ENCODE results near the gene CORO2B. TPM values are rescaled to one million over a fixed set of nuclear protein-coding genes. Genes with fewer than 3 reads are reported as not detected.

The CORO2B gene
- total RNA-seq, 1 experiment from 2014 or later, result 0.59 TPM

DNA sequence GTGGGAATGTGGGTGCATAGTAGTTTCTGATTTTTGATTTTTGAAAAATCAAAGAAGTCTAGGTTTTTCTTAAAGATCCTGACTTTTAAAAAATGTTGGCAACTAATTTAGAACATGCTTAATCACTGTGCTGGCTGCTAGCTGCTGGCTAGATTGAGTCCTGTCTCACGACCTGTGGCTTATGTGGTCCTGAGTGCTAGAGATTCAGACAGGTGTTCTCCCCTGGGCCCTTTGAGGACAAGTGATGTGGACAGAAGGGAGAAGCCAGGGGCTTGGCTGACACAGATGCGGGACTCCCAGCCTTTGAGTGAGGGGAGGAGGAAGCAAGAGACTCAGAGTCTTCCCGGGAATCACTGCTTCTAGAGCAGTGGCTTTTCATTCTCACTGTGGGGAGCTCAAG, 47.5 kb downstream of the CORO2B start:
- no TSS peak for BruUV-seq (replicated peaks)
- TF ChIP-seq, protein P1, sequence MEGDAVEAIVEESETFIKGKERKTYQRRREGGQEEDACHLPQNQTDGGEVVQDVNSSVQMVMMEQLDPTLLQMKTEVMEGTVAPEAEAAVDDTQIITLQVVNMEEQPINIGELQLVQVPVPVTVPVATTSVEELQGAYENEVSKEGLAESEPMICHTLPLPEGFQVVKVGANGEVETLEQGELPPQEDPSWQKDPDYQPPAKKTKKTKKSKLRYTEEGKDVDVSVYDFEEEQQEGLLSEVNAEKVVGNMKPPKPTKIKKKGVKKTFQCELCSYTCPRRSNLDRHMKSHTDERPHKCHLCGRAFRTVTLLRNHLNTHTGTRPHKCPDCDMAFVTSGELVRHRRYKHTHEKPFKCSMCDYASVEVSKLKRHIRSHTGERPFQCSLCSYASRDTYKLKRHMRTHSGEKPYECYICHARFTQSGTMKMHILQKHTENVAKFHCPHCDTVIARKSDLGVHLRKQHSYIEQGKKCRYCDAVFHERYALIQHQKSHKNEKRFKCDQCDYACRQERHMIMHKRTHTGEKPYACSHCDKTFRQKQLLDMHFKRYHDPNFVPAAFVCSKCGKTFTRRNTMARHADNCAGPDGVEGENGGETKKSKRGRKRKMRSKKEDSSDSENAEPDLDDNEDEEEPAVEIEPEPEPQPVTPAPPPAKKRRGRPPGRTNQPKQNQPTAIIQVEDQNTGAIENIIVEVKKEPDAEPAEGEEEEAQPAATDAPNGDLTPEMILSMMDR (conservative IDR thresholded peaks at IDR 0.05), result no peak
- H3K4me3 ChIP-seq, result no peak overlapping the region
- ChIA-PET POLR2A (ENCODE audit: unreplicated experiment) (interaction anchor here (0.7 kb wide), 1 partner anchor 51 kb away, joined by 3 read pairs; no protein-coding TSS in a partner anchor), CTCF (no interaction called here)
- H3K9me2 ChIP-seq (ENCODE audit: insufficient read depth), result no peaks in the 10 kb centered on the region
- no peak for DNase-seq
- no peaks in the 10 kb centered on the region for H3K9me3 ChIP-seq (ENCODE audit: insufficient read depth, low read depth)
- no peaks in the 10 kb centered on the region for H3K27me3 ChIP-seq (ENCODE audit: insufficient read depth, low read depth)
- no peaks in the 10 kb centered on the region for H4K20me1 ChIP-seq (ENCODE audit: insufficient read depth)
- intact Hi-C loops (cut with micrococcal nuclease; ENCODE audit: unreplicated experiment), result no loop called here
- no peak overlapping the region for H2AFZ ChIP-seq
- H3K27ac ChIP-seq, result no peak overlapping the region
- H3K4me1 ChIP-seq (replicated peaks; ENCODE audit: insufficient read depth), result no peaks in the 10 kb centered on the region
- H3K79me2 ChIP-seq (ENCODE audit: low read depth), result no peaks in the 10 kb centered on the region
- no peak overlapping the region for H3K4me2 ChIP-seq
- H3K36me3 ChIP-seq (ENCODE audit: low read depth), result no peaks in the 10 kb centered on the region
- H3F3A ChIP-seq (ENCODE audit: insufficient read depth, low read depth), result no peaks in the 10 kb centered on the region

DNA sequence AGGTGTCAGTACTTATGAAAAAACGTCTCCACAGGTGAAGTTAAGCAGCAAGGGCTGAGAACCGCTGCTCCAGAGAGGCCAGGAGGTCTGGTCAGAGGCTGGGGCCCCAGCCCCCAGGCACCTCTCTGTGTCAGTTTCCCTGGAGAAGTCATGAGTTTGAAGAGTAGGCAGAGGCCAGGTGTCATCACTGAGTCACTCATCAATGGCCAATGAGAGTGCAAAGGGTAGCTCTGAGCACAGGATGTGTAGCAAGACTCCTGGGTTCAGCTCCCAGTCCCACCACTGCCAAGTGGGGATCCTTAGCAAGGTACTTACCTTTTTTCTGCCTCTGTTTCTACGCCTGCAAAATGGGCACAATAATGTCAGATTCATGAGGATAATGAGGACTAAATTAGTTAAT, 47.9 kb downstream of the CORO2B start:
- H3K4me3 ChIP-seq, result no peak overlapping the region
- intact Hi-C loops (cut with micrococcal nuclease; ENCODE audit: unreplicated experiment), result no loop called here
- no peaks in the 10 kb centered on the region for H3K79me2 ChIP-seq (ENCODE audit: low read depth)
- no peaks in the 10 kb centered on the region for H3K4me1 ChIP-seq (replicated peaks; ENCODE audit: insufficient read depth)
- H3K27ac ChIP-seq, result no peak overlapping the region
- ChIA-PET POLR2A (ENCODE audit: unreplicated experiment) (no interaction called here), CTCF (no interaction called here)
- no peak for TF ChIP-seq EZH2 (IDR thresholded peaks at IDR 0.05; ENCODE audit: low read depth)
- TF ChIP-seq, protein P1 (conservative IDR thresholded peaks at IDR 0.05), result no peak
- H2AFZ ChIP-seq, result no peak overlapping the region
- H4K20me1 ChIP-seq (ENCODE audit: insufficient read depth), result no peaks in the 10 kb centered on the region
- BruUV-seq (replicated peaks), result no TSS peak
- no peaks in the 10 kb centered on the region for H3K27me3 ChIP-seq (ENCODE audit: insufficient read depth, low read depth)
- DNase-seq, result no peak
- H3K9me3 ChIP-seq (ENCODE audit: insufficient read depth, low read depth), result no peaks in the 10 kb centered on the region
- no peaks in the 10 kb centered on the region for H3K36me3 ChIP-seq (ENCODE audit: low read depth)
- H3K4me2 ChIP-seq, result no peak overlapping the region
- no peaks in the 10 kb centered on the region for H3K9me2 ChIP-seq (ENCODE audit: insufficient read depth)
- H3F3A ChIP-seq (ENCODE audit: insufficient read depth, low read depth), result no peaks in the 10 kb centered on the region

DNA sequence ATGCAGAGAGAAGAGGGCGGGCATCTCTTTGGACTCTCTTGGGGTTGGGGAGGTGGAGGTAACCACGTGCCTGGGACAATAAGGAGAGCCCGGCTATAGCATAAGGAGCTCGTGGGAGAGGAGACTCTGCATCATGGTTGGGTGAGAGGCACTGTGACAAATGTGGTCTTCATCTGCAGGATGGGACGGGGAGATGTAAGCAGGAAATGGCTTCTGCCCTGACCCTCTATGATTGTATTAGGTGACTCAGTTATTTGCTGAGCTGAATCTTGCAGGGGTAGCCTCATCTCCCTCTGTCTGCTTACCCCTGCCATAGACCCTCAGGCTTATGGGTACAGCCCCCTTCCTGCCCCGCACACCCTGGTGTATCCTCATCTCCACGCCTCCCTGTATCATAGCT, 48.7 kb downstream of the CORO2B start:
- no peak for DNase-seq
- Histone ChIP-seq H3K9me2 (ENCODE audit: insufficient read depth) (no peaks in the 10 kb centered on the region), H3K79me2 (ENCODE audit: low read depth) (no peaks in the 10 kb centered on the region), H3F3A (ENCODE audit: insufficient read depth, low read depth) (no peaks in the 10 kb centered on the region), H3K27ac (no peak overlapping the region), H3K4me3 (no peak overlapping the region), H3K4me1 (replicated peaks; ENCODE audit: insufficient read depth) (no peaks in the 10 kb centered on the region), H3K9me3 (ENCODE audit: insufficient read depth, low read depth) (no peaks in the 10 kb centered on the region), H4K20me1 (ENCODE audit: insufficient read depth) (no peaks in the 10 kb centered on the region), H3K4me2 (no peak overlapping the region), H2AFZ (no peak overlapping the region), H3K27me3 (ENCODE audit: insufficient read depth, low read depth) (no peaks in the 10 kb centered on the region), H3K36me3 (ENCODE audit: low read depth) (no peaks in the 10 kb centered on the region)
- CTCF ChIA-PET, result no interaction called here
- intact Hi-C loops (cut with micrococcal nuclease; ENCODE audit: unreplicated experiment), result no loop called here
- TF ChIP-seq, protein P1 (conservative IDR thresholded peaks at IDR 0.05), result no peak
- TF ChIP-seq EZH2 (IDR thresholded peaks at IDR 0.05; ENCODE audit: low read depth), result no peak
- POLR2A ChIA-PET (ENCODE audit: unreplicated experiment), result no interaction called here
- BruUV-seq (replicated peaks), result no TSS peak

Measured in PC-9 (cell line).